SK-N-SH (cell line): ENCODE results near the gene XXYLT1. TPM values are rescaled to one million over a fixed set of nuclear protein-coding genes. Genes with fewer than 3 reads are reported as not detected.

Source experiments
- CTCF ChIA-PET: fragments of 300-600, 350-600 bp; formaldehyde crosslinking; extraction: SDS; loops from one replicate; lab custom pipeline; 2021; lab: Yijun Ruan, JAX
- POLR2A ChIA-PET: fragments of 350-600 bp; sonication (Branson Sonifier 250); formaldehyde crosslinking; extraction: SDS; loops from one replicate; lab custom pipeline; 2020; ENCODE audit warnings: antibody characterized with exemption, inconsistent platforms; lab: Yijun Ruan, JAX
- DNase-seq: peaks from one replicate; pipeline ENCODE4 v3.0.0; 2012
- H2AFZ ChIP-seq: fragments of 200-600 bp; sonication (generic); 2 replicates; pipeline ENCODE4 v1.8.1; 2016; ENCODE audit warnings: antibody characterized with exemption, mild to moderate bottlenecking, low read depth
- H3F3A ChIP-seq: fragments of 200-600 bp; sonication (generic); replicated peaks from 2 replicates; pipeline ENCODE3; 2016; ENCODE audit warnings: antibody characterized with exemption, mild to moderate bottlenecking; ENCODE audit not compliant: insufficient read depth
- H3K27ac ChIP-seq, 2 experiments: fragments of 200-500 bp in 1 of 2; fragments of 200-600 bp in 1 of 2; sonication (Bioruptor generic) in 1 of 2; sonication (generic), shearing (Covaris generic) in 1 of 2; 2 replicates each; pipeline versions ENCODE4 v1.5.1 to v1.6.1; 2014 to 2016; ENCODE audit warnings: low read depth in 2 of 2, inconsistent platforms in 1 of 2, low read length in 1 of 2, mild to moderate bottlenecking in 1 of 2, mixed read lengths in 1 of 2
- H3K27me3 ChIP-seq: fragments of 200-600 bp; sonication (generic), shearing (Covaris generic); 2 replicates; pipeline ENCODE4 v1.6.1; 2016; ENCODE audit warnings: mixed run types; ENCODE audit not compliant: insufficient read depth
- H3K36me3 ChIP-seq, 2 experiments: fragments of 200-500 bp in 1 of 2; fragments of 200-600 bp in 1 of 2; sonication (Bioruptor generic) in 1 of 2; sonication (generic) in 1 of 2; replicated peaks in 1 of 2; 2 replicates each; pipeline versions ENCODE3 to v1.5.1; 2014 to 2016; ENCODE audit warnings: low read length in 1 of 2, mild to moderate bottlenecking in 1 of 2; ENCODE audit not compliant: insufficient read depth in 2 of 2, control insufficient read depth in 1 of 2
- H3K4me1 ChIP-seq, 2 experiments: fragments of 200-500 bp in 1 of 2; fragments of 200-600 bp in 1 of 2; sonication (Bioruptor generic) in 1 of 2; sonication (generic), shearing (Covaris generic) in 1 of 2; 2 replicates each; pipeline versions ENCODE4 v1.5.1 to v1.6.1; 2014 to 2016; ENCODE audit warnings: low read depth in 1 of 2, low read length in 1 of 2, mixed run types in 1 of 2; ENCODE audit not compliant: insufficient read depth in 2 of 2, control insufficient read depth in 1 of 2
- H3K4me2 ChIP-seq: fragments of 200-600 bp; sonication (generic), shearing (Covaris generic); 2 replicates; pipeline ENCODE4 v1.6.1; 2017; ENCODE audit warnings: mixed run types
- H3K4me3 ChIP-seq, 2 experiments: fragments of 200-500 bp in 1 of 2; fragments of 200-600 bp in 1 of 2; sonication (Bioruptor generic) in 1 of 2; sonication (generic), shearing (Covaris generic) in 1 of 2; 2 replicates each; pipeline versions ENCODE4 v1.5.1 to v1.8.1; 2014 to 2016; ENCODE audit warnings: low read depth in 2 of 2, inconsistent platforms in 1 of 2, low read length in 1 of 2, mild to moderate bottlenecking in 1 of 2, mixed read lengths in 1 of 2, moderate library complexity in 1 of 2
- H3K79me2 ChIP-seq: fragments of 200-600 bp; sonication (generic); 2 replicates; pipeline ENCODE4 v1.8.1; 2017; ENCODE audit warnings: mild to moderate bottlenecking; ENCODE audit not compliant: insufficient read depth
- H3K9ac ChIP-seq: fragments of 200-600 bp; sonication (generic); 2 replicates; pipeline ENCODE4 v1.6.1; 2017; ENCODE audit warnings: mixed run types
- H3K9me2 ChIP-seq: fragments of 200-600 bp; sonication (generic); 2 replicates; pipeline ENCODE4 v1.6.1; 2017; ENCODE audit warnings: mixed run types
- H3K9me3 ChIP-seq: fragments of 200-600 bp; sonication (generic); 2 replicates; pipeline ENCODE4 v1.6.1; 2017; ENCODE audit warnings: mixed run types, mild to moderate bottlenecking, moderate library complexity
- H4K20me1 ChIP-seq: fragments of 200-600 bp; sonication (generic); 2 replicates; pipeline ENCODE4 v1.6.1; 2017; ENCODE audit warnings: mild to moderate bottlenecking, mixed run types; ENCODE audit not compliant: insufficient read depth
- ELF1 ChIP-seq: IDR thresholded peaks from 2 replicates; pipeline ENCODE4 v1.4.0; 2012
- EP300 ChIP-seq, 2 experiments: IDR thresholded peaks; 2 replicates each; pipeline versions ENCODE4 v1.4.0 to v1.6.1; 2012; ENCODE audit warnings: borderline replicate concordance in 1 of 2, low read depth in 1 of 2, low read length in 1 of 2
- GABPA ChIP-seq: IDR thresholded peaks from 2 replicates; pipeline ENCODE4 v1.4.0; 2012; ENCODE audit warnings: low read depth, mild to moderate bottlenecking
- GATA2 ChIP-seq: sonication (generic); formaldehyde crosslinking; IDR thresholded peaks from 2 replicates; pipeline ENCODE4 v1.5.0; 2020; ENCODE audit warnings: mild to moderate bottlenecking, missing genetic modification reagents
- JUND ChIP-seq: IDR thresholded peaks from 2 replicates; pipeline ENCODE4 v1.4.0; 2012
- NFIC ChIP-seq: IDR thresholded peaks from 2 replicates; pipeline ENCODE4 v1.4.0; 2012; ENCODE audit warnings: borderline replicate concordance
- RAD21 ChIP-seq: IDR thresholded peaks from 2 replicates; pipeline ENCODE4 v1.6.1; 2012; ENCODE audit warnings: mild to moderate bottlenecking, low read length
- RCOR1 ChIP-seq: fragments of 150-350 bp; IDR thresholded peaks from 2 replicates; pipeline ENCODE4 v1.6.1; 2017; ENCODE audit warnings: antibody characterized with exemption, low read length
- SMC3 ChIP-seq: IDR thresholded peaks from 2 replicates; pipeline ENCODE4 v1.6.1; 2012; ENCODE audit warnings: low read depth, low read length, improper control_type of control experiment
- TCF12 ChIP-seq: IDR thresholded peaks from 2 replicates; pipeline ENCODE4 v1.4.0; 2012
- TEAD4 ChIP-seq: IDR thresholded peaks from 2 replicates; pipeline ENCODE4 v1.4.0; 2012; ENCODE audit warnings: mild to moderate bottlenecking, borderline replicate concordance; ENCODE audit not compliant: insufficient read depth
- USF1 ChIP-seq: IDR thresholded peaks from 2 replicates; pipeline ENCODE4 v1.4.0; 2012; ENCODE audit warnings: low read depth, borderline replicate concordance
- ZBTB33 ChIP-seq: IDR thresholded peaks from 2 replicates; pipeline ENCODE4 v1.4.0; 2012; ENCODE audit warnings: low read depth, borderline replicate concordance
- WGBS: methylation state at CpG from one replicate; pipeline ENCODE4 v1.1.6; 2017; ENCODE audit warnings: low lambda C conversion rate; 5-methylcytosine and 5-hydroxymethylcytosine counted together
- polyA plus RNA-seq, 3 experiments: library from polyadenylated mRNA; depleted of rRNA; stranded (reverse); fragments of >200 nt; gene quantifications; 2 replicates each; pipeline ENCODE4 v1.2.3, GENCODE V29; 2012

XXYLT1 gene
- polyA plus RNA-seq, 1 of the 3 experiments (the other 2 are of a cell fraction): 22.6 TPM

GRCh38 chr3:195149292-195150030 is 121.5 kb downstream of the XXYLT1 start:
- POLR2A ChIA-PET: no interaction called here
- no peaks in the 10 kb centered on the region for H3K9me3 ChIP-seq
- H3K4me3 ChIP-seq: no peak overlapping the region
- peaks cover 7% of the 10 kb centered on the region for H3F3A ChIP-seq
- no peaks in the 10 kb centered on the region for H3K27me3 ChIP-seq
- no peaks in the 10 kb centered on the region; the same call in 1 of the 2 replicates for H3K79me2 ChIP-seq
- H3K9me2 ChIP-seq: no peaks in the 10 kb centered on the region
- whole genome bisulfite sequencing: 62% methylated on average over 15 of the region's 15 CpGs
- no peak overlapping the region for H2AFZ ChIP-seq
- no peaks in the 10 kb centered on the region for H4K20me1 ChIP-seq
- no peaks in the 10 kb centered on the region for H3K36me3 ChIP-seq
- TF ChIP-seq ELF1 (no peak), RCOR1 (peak; percentile 48; the same call in 1 of the 2 replicates), RAD21 (peak; percentile 34), JUND (no peak), GATA2 (CRISPR knock-in tag) (peak; percentile 93), SMC3 (no peak), NFIC (no peak), TCF12 (0 out of 2 replicates have a peak, but pooled peaks have one; percentile 6), GABPA (no peak), TEAD4 (no peak)
- TF ChIP-seq, all 33 proteins: peak for 4
- Histone ChIP-seq H3K4me1 (peaks cover 43 to 60% of the 10 kb centered on the region in 2 experiments), H3K27ac (peak overlapping the region in 1 of 2 experiments; percentile 94; a peak in 2 of 4 replicates), H3K9ac (no peak overlapping the region), H3K4me2 (no peak overlapping the region)
- CTCF ChIA-PET: interaction anchor here (0.9 to 2.1 kb wide), 5 partner anchors 12 to 467 kb away, joined by 3 to 6 read pairs (median 5); no protein-coding TSS in a partner anchor
- DNase-seq: peak; percentile 75

- no peak overlapping the region for H3K9ac ChIP-seq
- H3K27me3 ChIP-seq: no peaks in the 10 kb centered on the region
- no peak overlapping the region for H2AFZ ChIP-seq
- H3K4me1 ChIP-seq: peaks cover 34 to 51% of the 10 kb centered on the region in 2 experiments
- no peak for TF ChIP-seq TCF12
- no peak for TF ChIP-seq EP300 (IDR thresholded peaks at IDR 0.05; ENCODE audit: borderline replicate concordance in 1 of 2, low read depth in 1 of 2, low read length in 1 of 2)
- no peak for TF ChIP-seq SMC3
- TF ChIP-seq USF1: no peak
- no peak for TF ChIP-seq GATA2 (CRISPR knock-in tag)
- no peak for TF ChIP-seq ZBTB33
- TF ChIP-seq NFIC: no peak
- no peak for TF ChIP-seq ELF1
- no peaks in the 10 kb centered on the region for H3K9me2 ChIP-seq
- ChIA-PET CTCF (interaction anchor here (1.1 to 2.1 kb wide), 3 partner anchors 15 to 466 kb away, joined by 3 to 6 read pairs (median 5); no protein-coding TSS in a partner anchor), POLR2A (no interaction called here)
- no peak overlapping the region for H3K4me2 ChIP-seq
- H3K36me3 ChIP-seq: no peaks in the 10 kb centered on the region
- 59% methylated on average over 10 of the region's 10 CpGs for WGBS
- H3F3A ChIP-seq: peaks cover 4% of the 10 kb centered on the region
- no peak overlapping the region for H3K4me3 ChIP-seq
- H3K9me3 ChIP-seq: no peaks in the 10 kb centered on the region
- H3K79me2 ChIP-seq: no peaks in the 10 kb centered on the region; the same call in 1 of the 2 replicates
- H4K20me1 ChIP-seq: no peaks in the 10 kb centered on the region
- peak overlapping the region in 1 of 2 experiments; percentile 94; a peak in 2 of 4 replicates for H3K27ac ChIP-seq
- DNase-seq: no peak
These were observed 122.4 kb downstream of the XXYLT1 start for GRCh38 chr3:195148549-195148948.
